ENCODE measurements around the gene MAST3. TPM values are rescaled to one million over a fixed set of nuclear protein-coding genes. Genes with fewer than 3 reads are reported as not detected.

MAST3 gene
- total RNA-seq, 2 experiments from 2014 or later: 14.8 to 31.4 TPM

DNA sequence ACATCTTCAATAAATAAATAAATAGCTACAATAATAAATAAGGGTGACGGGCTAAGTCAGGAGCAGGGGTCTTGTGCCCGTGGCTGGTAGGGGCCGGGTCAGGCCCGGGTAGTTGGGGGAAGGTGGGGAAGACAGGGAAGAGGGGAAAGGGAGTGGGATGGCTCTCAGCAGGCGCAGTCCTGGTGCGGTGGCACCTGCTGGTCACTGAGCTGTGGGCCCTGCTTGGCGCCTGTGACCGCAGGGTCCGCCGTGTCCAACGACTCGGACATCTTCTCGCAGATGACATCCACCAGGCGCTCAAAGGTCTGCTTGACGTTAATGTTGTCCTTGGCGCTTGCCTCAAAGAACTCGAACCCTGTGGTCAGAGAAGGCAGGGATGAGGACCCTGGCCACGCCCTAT is 99.7 kb downstream of the MAST3 start:
- Histone ChIP-seq H4K20me1 (ENCODE audit: insufficient read depth, low read length) (peaks cover 12% of the 10 kb centered on the region; the same call in 1 of the 2 replicates), H3K9me2 (ENCODE audit: insufficient read depth, low read length) (no peaks in the 10 kb centered on the region), H3K4me1 (ENCODE audit: insufficient read depth, low read length, poor library complexity, severe bottlenecking) (peaks cover 18% of the 10 kb centered on the region), H3K4me2 (ENCODE audit: low read length) (no peak overlapping the region), H3K79me2 (ENCODE audit: insufficient read depth, low read depth, low read length) (peaks cover 18% of the 10 kb centered on the region; the same call in 1 of the 2 replicates), H3K27ac (ENCODE audit: low read depth, low read length, poor library complexity, severe bottlenecking) (no peak overlapping the region), H3K4me3 (ENCODE audit: low read depth, low read length, poor library complexity, severe bottlenecking) (no peak overlapping the region), H3K36me3 (ENCODE audit: insufficient read depth, low read length) (peaks cover 64% of the 10 kb centered on the region), H3K9me3 (ENCODE audit: low read length) (no peaks in the 10 kb centered on the region), H2AFZ (ENCODE audit: low read length) (no peak overlapping the region)
- CTCF ChIA-PET (ENCODE audit: unreplicated experiment): no interaction called here
- BruUV-seq (replicated peaks): no TSS peak
- POLR2A ChIA-PET: interaction anchor here (0.6 kb wide), 1 partner anchor 52 kb away, joined by 4 read pairs; no protein-coding TSS in a partner anchor
- no peak for DNase-seq (ENCODE audit: low spot score)
- TF ChIP-seq, protein P1, sequence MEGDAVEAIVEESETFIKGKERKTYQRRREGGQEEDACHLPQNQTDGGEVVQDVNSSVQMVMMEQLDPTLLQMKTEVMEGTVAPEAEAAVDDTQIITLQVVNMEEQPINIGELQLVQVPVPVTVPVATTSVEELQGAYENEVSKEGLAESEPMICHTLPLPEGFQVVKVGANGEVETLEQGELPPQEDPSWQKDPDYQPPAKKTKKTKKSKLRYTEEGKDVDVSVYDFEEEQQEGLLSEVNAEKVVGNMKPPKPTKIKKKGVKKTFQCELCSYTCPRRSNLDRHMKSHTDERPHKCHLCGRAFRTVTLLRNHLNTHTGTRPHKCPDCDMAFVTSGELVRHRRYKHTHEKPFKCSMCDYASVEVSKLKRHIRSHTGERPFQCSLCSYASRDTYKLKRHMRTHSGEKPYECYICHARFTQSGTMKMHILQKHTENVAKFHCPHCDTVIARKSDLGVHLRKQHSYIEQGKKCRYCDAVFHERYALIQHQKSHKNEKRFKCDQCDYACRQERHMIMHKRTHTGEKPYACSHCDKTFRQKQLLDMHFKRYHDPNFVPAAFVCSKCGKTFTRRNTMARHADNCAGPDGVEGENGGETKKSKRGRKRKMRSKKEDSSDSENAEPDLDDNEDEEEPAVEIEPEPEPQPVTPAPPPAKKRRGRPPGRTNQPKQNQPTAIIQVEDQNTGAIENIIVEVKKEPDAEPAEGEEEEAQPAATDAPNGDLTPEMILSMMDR (conservative IDR thresholded peaks at IDR 0.05; ENCODE audit: low read length): no peak
- TF ChIP-seq EZH2phosphoT487 (IDR thresholded peaks at IDR 0.05; ENCODE audit: borderline replicate concordance, low read depth, low read length): no peak
- intact Hi-C loops (cut with micrococcal nuclease; ENCODE audit: unreplicated experiment): no loop called here

GRCh38 chr19:18197941-18198340 is 100.4 kb downstream of the MAST3 start:
- no peak overlapping the region for H3K4me2 ChIP-seq (ENCODE audit: low read length)
- peaks cover 24% of the 10 kb centered on the region for H3K4me1 ChIP-seq (ENCODE audit: insufficient read depth, low read length, poor library complexity, severe bottlenecking)
- TF ChIP-seq, protein P1 (conservative IDR thresholded peaks at IDR 0.05; ENCODE audit: low read length): no peak
- no peak for TF ChIP-seq EZH2phosphoT487 (IDR thresholded peaks at IDR 0.05; ENCODE audit: borderline replicate concordance, low read depth, low read length)
- peaks cover 67% of the 10 kb centered on the region for H3K36me3 ChIP-seq (ENCODE audit: insufficient read depth, low read length)
- POLR2A ChIA-PET: no interaction called here
- DNase-seq (ENCODE audit: low spot score): no peak
- H3K79me2 ChIP-seq (ENCODE audit: insufficient read depth, low read depth, low read length): peaks cover 24% of the 10 kb centered on the region; the same call in 1 of the 2 replicates
- intact Hi-C loops (cut with micrococcal nuclease; ENCODE audit: unreplicated experiment): no loop called here
- peaks cover 12% of the 10 kb centered on the region; the same call in 1 of the 2 replicates for H4K20me1 ChIP-seq (ENCODE audit: insufficient read depth, low read length)
- no peaks in the 10 kb centered on the region for H3K9me2 ChIP-seq (ENCODE audit: insufficient read depth, low read length)
- H3K4me3 ChIP-seq (ENCODE audit: low read depth, low read length, poor library complexity, severe bottlenecking): no peak overlapping the region
- BruUV-seq (replicated peaks): no TSS peak
- no peak overlapping the region for H3K27ac ChIP-seq (ENCODE audit: low read depth, low read length, poor library complexity, severe bottlenecking)
- CTCF ChIA-PET (ENCODE audit: unreplicated experiment): no interaction called here
- no peaks in the 10 kb centered on the region for H3K9me3 ChIP-seq (ENCODE audit: low read length)
- H2AFZ ChIP-seq (ENCODE audit: low read length): no peak overlapping the region

DNA sequence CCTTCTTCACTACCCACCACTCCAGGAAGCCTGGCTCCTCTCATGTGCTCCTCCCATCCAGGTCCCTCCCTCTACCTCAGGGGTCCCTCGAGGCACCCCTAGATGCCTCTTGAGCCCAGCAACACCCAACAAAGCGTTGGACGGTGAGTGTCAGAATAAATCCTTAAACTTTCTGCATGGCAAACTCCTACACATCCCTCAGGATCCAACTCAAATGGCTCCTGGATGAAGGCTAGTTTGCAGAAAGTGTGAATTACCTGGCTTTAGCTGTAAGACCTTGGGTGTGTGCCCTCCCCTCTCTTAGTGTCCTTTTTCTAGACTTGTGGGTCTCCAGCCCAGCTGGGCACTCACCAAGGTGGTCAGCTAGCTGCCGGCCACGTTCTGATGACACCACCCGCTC is 100.8 kb downstream of the MAST3 start:
- Histone ChIP-seq H3K9me3 (ENCODE audit: low read length) (no peaks in the 10 kb centered on the region), H3K4me2 (ENCODE audit: low read length) (no peak overlapping the region), H3K4me1 (ENCODE audit: insufficient read depth, low read length, poor library complexity, severe bottlenecking) (peaks cover 28% of the 10 kb centered on the region), H3K27ac (ENCODE audit: low read depth, low read length, poor library complexity, severe bottlenecking) (no peak overlapping the region), H2AFZ (ENCODE audit: low read length) (no peak overlapping the region), H3K4me3 (ENCODE audit: low read depth, low read length, poor library complexity, severe bottlenecking) (no peak overlapping the region), H3K36me3 (ENCODE audit: insufficient read depth, low read length) (peaks cover 67% of the 10 kb centered on the region), H4K20me1 (ENCODE audit: insufficient read depth, low read length) (peaks cover 12% of the 10 kb centered on the region; the same call in 1 of the 2 replicates), H3K79me2 (ENCODE audit: insufficient read depth, low read depth, low read length) (peaks cover 29% of the 10 kb centered on the region; the same call in 1 of the 2 replicates), H3K9me2 (ENCODE audit: insufficient read depth, low read length) (no peaks in the 10 kb centered on the region)
- no TSS peak for BruUV-seq (replicated peaks)
- TF ChIP-seq, protein P1 (conservative IDR thresholded peaks at IDR 0.05; ENCODE audit: low read length): no peak
- TF ChIP-seq EZH2phosphoT487 (IDR thresholded peaks at IDR 0.05; ENCODE audit: borderline replicate concordance, low read depth, low read length): no peak
- CTCF ChIA-PET (ENCODE audit: unreplicated experiment): no interaction called here
- intact Hi-C loops (cut with micrococcal nuclease; ENCODE audit: unreplicated experiment): no loop called here
- no peak for DNase-seq (ENCODE audit: low spot score)
- POLR2A ChIA-PET: interaction anchor here (0.6 kb wide), 1 partner anchor 32 kb away, joined by 3 read pairs; no protein-coding TSS in a partner anchor
